Activated CD4-positive, alpha-beta T cell treated with anti-CD3 and anti-CD28 coated beads for 1 hour (primary cell): ENCODE measurements around the gene UCN3.
A peak's percentile ranks its signal among the peaks of the same experiment; 100 is the strongest.

Source experiments
- DNase-seq: peaks from one replicate; pipeline ENCODE4 v3.0.0-alpha.2; 2020

UCN3 gene

DNA sequence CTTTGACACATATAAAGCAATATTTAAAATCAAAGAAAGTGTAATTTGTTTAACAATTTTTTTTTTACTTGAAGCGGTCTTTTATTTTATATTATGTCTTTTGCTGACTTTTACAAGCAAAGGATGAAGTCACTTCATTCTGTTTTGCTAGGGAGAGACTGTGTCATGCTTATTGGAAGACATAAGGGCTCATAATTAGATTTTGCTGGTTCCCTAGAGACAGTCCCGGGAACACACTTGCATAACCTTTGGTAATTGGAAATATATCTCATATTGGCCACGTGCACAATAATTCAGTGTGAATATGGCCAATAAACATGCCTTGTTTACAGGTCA, 47.1 kb downstream of the UCN3 start:
- DNase-seq, result no peak

DNA sequence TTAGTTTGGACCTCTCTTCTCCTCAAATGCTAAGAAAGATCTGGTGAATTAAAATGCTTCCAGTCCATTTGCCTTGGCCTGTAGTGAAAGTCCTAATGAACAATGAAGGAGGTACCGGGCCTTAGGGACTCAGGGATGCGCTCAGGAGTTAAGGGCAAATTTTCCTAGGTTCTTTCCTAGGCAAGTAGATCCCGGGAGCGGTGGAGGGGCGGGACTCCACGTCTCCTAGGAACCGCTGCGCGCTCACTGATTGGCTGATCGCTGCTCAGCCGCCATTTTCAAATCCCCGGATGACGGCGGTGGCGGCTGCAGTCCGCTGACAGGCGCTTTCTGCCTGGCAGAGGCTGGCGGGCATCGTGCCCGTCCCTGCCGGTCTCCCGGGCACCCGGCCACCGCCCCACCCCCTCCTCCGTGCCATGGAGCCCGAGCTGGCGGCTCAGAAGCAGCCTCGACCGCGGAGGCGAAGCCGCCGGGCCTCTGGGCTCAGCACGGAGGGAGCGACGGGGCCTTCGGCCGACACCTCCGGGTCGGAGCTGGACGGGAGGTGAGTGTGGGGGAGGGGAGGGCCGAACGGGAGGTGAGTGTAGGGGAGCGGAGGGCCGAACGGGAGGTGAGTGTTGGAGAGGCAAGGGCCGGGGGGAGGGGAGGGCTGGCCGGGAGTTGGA, 47.6 kb downstream of the UCN3 start, which contains the start of gene NET1:
NET1 (plus strand) TSS at position 281 of the 665 bp plus-strand sequence; CDS start at position 417, 136 bp downstream.
- DNase-seq, result peak; percentile 47

DNA sequence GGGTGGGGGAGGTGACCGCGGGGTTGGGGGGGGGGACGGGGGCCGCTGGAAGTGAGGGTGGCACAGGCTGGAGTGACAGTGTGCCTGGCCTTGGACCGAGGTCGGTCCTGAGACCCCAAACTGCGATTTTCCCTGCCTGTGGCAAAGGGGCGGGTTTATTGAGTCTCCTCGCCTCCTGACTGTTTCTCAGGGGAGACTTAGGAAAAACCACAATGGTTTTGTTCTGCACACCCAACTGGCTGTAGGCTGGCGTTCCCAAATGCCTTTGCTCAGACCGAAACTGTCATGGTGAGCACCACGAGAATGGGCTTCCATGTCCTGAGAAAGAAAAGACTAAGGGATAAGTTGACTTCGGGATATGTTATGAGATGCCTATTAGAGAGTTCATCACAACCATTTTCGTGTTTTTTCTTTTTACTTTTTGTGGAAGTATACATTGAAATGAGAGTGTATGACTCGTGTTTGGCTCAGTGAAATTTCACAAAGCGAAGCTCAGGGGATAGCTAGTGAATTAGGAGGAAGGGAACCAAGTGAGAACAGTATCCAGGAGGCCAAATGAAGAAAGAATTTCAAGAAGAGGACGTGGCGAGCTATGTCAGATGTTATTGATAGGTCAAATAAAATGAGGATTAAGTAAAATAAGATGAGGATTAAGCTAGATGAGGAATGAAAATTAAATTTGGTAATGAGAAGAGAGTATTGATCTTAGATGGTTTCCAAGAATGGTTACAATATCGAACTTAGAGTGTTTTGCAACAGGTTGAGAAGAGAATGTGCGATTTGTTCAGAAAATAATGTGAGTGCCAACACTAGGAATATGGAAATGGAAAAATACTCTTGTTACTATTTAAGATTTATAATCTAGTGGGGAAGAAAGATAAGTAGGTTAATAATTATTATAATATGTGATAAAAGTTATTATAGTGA, 48.5 kb downstream of the UCN3 start:
- no peak for DNase-seq

DNA sequence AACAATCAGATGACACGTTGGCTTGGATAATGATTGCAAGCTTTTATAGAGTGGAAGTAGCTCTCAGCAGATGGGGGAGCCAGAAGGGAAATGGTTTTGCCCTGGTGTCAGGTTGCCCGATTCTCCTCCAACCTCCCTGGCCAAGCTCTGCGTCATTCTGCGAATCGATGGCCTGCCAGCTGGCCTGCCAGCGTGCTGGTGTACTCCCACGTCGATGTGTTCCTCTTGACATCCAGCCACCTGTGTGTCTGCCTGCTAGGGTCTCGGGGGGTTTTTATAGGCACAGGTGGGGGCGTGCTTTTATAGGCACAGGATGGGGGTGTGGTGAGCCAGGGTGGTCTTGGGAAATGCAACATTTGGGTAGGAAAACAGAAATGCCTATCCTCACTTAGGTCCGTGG, 52.2 kb downstream of the UCN3 start:
- DNase-seq, result no peak

DNA sequence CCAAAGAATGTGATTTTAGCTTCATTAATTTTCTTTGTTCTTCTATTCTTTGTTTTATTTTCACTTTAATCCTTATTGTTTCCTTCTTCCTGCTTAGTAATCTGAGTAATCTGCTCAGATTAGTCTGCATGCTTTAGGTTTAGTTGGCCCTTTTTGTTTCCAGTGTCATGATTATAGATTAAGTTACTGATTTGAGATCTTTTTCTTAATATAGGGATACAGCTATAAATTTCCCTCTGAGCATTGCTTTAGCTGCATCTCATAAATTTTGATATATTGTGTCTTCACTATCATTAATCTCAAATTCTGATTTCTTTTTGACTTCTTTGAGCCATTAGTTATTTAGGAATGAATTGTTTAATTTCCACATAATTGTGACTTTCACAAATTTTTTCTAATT, 53.8 kb downstream of the UCN3 start:
- DNase-seq, result no peak

DNA sequence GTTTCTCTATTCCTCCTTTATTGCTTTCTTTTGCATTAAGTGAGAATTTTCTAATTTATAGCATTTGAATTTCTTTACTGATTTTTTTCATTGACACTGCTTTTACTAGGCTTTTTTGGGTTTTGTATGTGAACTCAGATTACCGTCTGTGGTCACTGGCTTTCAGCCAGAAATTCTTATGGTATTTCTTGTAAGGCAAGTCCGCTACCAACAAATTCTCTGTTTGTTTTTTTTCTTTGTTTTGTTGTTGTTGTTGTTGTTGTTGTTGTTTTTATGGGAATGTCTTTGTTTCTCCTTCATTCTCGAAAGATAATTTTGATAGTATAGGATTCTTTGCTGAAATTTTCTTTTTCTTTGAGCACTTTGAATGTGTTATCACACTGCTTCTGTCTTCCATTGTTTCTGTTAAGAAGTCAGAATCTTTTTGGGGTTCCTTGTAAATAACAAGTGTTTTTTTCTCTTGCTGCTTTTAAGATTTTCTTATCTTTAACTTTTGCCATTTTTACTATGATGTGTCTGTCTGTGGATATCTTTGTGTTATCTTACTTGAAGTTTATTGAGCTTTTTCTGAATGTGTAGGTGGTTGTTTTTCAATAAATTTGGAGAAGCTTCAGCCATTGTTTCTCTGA, 54.8 kb downstream of the UCN3 start:
- no peak for DNase-seq

DNA sequence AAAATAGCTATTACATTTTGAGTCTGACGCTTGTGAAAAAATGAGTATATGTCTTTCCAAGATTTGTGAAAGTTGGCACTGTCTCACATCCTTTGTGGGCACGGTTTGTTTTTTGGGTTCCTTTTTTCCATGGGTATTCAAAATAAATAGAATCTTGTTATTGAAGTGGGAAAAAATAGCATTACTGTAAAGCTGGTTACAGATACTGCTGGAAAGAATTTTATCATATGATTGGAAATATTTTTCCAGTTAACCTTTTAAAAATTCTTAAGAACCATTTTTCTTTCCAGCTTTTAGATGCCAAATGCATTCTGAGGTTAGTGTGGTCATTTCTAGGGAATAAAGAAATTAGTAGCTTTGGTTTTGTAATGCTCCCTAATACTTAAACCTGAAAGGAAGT, 59.0 kb downstream of the UCN3 start:
- no peak for DNase-seq
